Calu3 (cell line): Measurements from ENCODE around the gene UBAC1. TPM values are rescaled to one million over a fixed set of nuclear protein-coding genes. Genes with fewer than 3 reads are reported as not detected.

Source experiments
- BruUV-seq: library from RNA; stranded (reverse); fragments of 400-500 nt; replicated peaks from 2 replicates; lab custom pipeline; 2021; lab: Mats Ljungman, UMichigan
- CTCF ChIA-PET: fragments of 300-600 bp; sonication (Branson Sonifier 250); formaldehyde crosslinking; loops from one replicate; lab custom pipeline; 2022; ENCODE audit warnings: antibody characterized with exemption; lab: Charles Lee
- DNase-seq: peaks from one replicate; pipeline ENCODE4 v3.0.0; 2022
- H3K27ac Mint-ChIP-seq: one replicate; pipeline ENCODE4 v1.8.0; 2022; ENCODE audit warnings: mixed read lengths; ENCODE audit not compliant: unreplicated experiment
- H3K27me3 Mint-ChIP-seq: one replicate; pipeline ENCODE4 v1.8.0; 2022; ENCODE audit warnings: mixed read lengths; ENCODE audit not compliant: unreplicated experiment
- H3K36me3 Mint-ChIP-seq: one replicate; pipeline ENCODE4 v1.8.0; 2022; ENCODE audit warnings: mild to moderate bottlenecking, moderate library complexity, mixed read lengths; ENCODE audit not compliant: insufficient read depth, unreplicated experiment
- H3K4me1 Mint-ChIP-seq: one replicate; pipeline ENCODE4 v1.8.0; 2022; ENCODE audit warnings: mild to moderate bottlenecking, low read depth, mixed read lengths; ENCODE audit not compliant: unreplicated experiment
- H3K4me3 Mint-ChIP-seq: one replicate; pipeline ENCODE4 v1.8.0; 2022; ENCODE audit warnings: mild to moderate bottlenecking, low read depth, moderate library complexity, mixed read lengths; ENCODE audit not compliant: unreplicated experiment
- H3K9me3 Mint-ChIP-seq: one replicate; pipeline ENCODE4 v1.8.0; 2022; ENCODE audit warnings: low read depth, mixed read lengths; ENCODE audit not compliant: unreplicated experiment
- intact Hi-C: fragments of 100-400 bp; cut with micrococcal nuclease; formaldehyde crosslinking; loops from one replicate; pipeline ENCODE4 v1.10.0; 2022; ENCODE audit not compliant: unreplicated experiment
- total RNA-seq: library from RNA; stranded (reverse); gene quantifications from 2 replicates; pipeline ENCODE4 v1.2.3, GENCODE V29; 2022
- TF ChIP-seq, protein P1 (sequence below): fragments of 200-600 bp; IDR thresholded peaks from one replicate; pipeline ENCODE4 v1.8.0; 2022; ENCODE audit warnings: antibody characterized with exemption; ENCODE audit not compliant: unreplicated experiment

Gene UBAC1
- total RNA-seq, 1 experiment from 2014 or later: 19.5 TPM

DNA sequence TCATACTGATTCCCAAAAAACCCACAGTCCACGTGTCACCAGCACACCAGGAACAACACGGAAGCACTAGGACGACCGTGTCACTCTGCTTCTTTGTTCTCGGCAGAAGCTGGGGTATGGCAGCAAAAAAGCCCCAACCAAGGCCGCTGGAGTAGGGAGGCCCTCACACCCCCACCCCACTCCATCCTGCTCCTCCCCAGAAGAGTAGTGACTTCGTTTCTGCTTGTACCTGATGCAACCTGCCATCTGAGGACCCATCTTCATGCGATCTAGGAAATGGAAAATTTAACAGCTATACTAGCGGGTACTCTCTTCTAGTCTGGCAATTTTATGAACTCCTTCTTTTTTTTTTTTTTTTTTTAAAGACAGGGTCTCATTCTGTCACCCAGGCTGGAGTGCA, 3.7 kb downstream of the UBAC1 start:
- no TSS peak for BruUV-seq
- Mint-ChIP-seq H3K36me3 (peaks cover 17% of the 10 kb centered on the region), H3K4me3 (no peak overlapping the region), H3K27me3 (peaks cover 3% of the 10 kb centered on the region), H3K4me1 (peaks cover 11% of the 10 kb centered on the region), H3K9me3 (no peaks in the 10 kb centered on the region), H3K27ac (no peak overlapping the region)
- intact Hi-C loops: no loop called here
- TF ChIP-seq, protein P1, sequence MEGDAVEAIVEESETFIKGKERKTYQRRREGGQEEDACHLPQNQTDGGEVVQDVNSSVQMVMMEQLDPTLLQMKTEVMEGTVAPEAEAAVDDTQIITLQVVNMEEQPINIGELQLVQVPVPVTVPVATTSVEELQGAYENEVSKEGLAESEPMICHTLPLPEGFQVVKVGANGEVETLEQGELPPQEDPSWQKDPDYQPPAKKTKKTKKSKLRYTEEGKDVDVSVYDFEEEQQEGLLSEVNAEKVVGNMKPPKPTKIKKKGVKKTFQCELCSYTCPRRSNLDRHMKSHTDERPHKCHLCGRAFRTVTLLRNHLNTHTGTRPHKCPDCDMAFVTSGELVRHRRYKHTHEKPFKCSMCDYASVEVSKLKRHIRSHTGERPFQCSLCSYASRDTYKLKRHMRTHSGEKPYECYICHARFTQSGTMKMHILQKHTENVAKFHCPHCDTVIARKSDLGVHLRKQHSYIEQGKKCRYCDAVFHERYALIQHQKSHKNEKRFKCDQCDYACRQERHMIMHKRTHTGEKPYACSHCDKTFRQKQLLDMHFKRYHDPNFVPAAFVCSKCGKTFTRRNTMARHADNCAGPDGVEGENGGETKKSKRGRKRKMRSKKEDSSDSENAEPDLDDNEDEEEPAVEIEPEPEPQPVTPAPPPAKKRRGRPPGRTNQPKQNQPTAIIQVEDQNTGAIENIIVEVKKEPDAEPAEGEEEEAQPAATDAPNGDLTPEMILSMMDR: no peak
- CTCF ChIA-PET: no interaction called here
- DNase-seq: no peak

- CTCF ChIA-PET: interaction anchor here (0.5 kb wide), 1 partner anchor 148 kb away, joined by 5 read pairs; no protein-coding TSS in a partner anchor
- intact Hi-C loops: no loop called here
Measured at GRCh38 chr9:135956802-135957174, 4.4 kb downstream of the UBAC1 start.

GRCh38 chr9:135955934-135956801, 5.0 kb downstream of the UBAC1 start:
- CTCF ChIA-PET: interaction anchor here (0.5 kb wide), 1 partner anchor 148 kb away, joined by 5 read pairs; no protein-coding TSS in a partner anchor
- Mint-ChIP-seq H3K27me3 (no peaks in the 10 kb centered on the region), H3K36me3 (peaks cover 17% of the 10 kb centered on the region), H3K27ac (no peak overlapping the region), H3K4me3 (no peak overlapping the region), H3K9me3 (no peaks in the 10 kb centered on the region), H3K4me1 (no peaks in the 10 kb centered on the region)
- intact Hi-C loops: no loop called here
- TF ChIP-seq, protein P1: no peak
- no peak for DNase-seq
- no TSS peak for BruUV-seq

More at GRCh38 chr9:135956802-135957174, 4.4 kb downstream of the UBAC1 start:
- Mint-ChIP-seq H3K36me3 (peaks cover 17% of the 10 kb centered on the region), H3K27ac (no peak overlapping the region), H3K4me1 (peaks cover 5% of the 10 kb centered on the region), H3K9me3 (no peaks in the 10 kb centered on the region), H3K27me3 (no peaks in the 10 kb centered on the region), H3K4me3 (no peak overlapping the region)
- DNase-seq: no peak
- no TSS peak for BruUV-seq
- TF ChIP-seq, protein P1: no peak

- no peaks in the 10 kb centered on the region for H3K9me3 Mint-ChIP-seq
- TF ChIP-seq, protein P1: no peak
- H3K36me3 Mint-ChIP-seq: peaks cover 6% of the 10 kb centered on the region
- H3K4me3 Mint-ChIP-seq: no peak overlapping the region
- intact Hi-C loops: no loop called here
- H3K27me3 Mint-ChIP-seq: no peaks in the 10 kb centered on the region
- BruUV-seq: no TSS peak
- CTCF ChIA-PET: no interaction called here
- DNase-seq: no peak
- no peak overlapping the region for H3K27ac Mint-ChIP-seq
- no peaks in the 10 kb centered on the region for H3K4me1 Mint-ChIP-seq
Measured at GRCh38 chr9:135952664-135953206, 8.4 kb downstream of the UBAC1 start.
